HEK293 (cell line): Measurements from ENCODE around the gene PRRT3.

Experiments
- CTCF ChIA-PET: fragments of 350-600 bp; formaldehyde crosslinking; extraction: SDS; loops from one replicate; lab custom pipeline; 2021; ENCODE audit warnings: antibody characterized with exemption; lab: Yijun Ruan, JAX
- POLR2A ChIA-PET: fragments of 300-600 bp; formaldehyde crosslinking; extraction: SDS; loops from one replicate; lab custom pipeline; 2020; ENCODE audit warnings: antibody characterized with exemption, inconsistent platforms; lab: Yijun Ruan, JAX
- H3K27ac ChIP-seq: fragments of 200-500 bp; sonication (Bioruptor generic); 2 replicates; pipeline ENCODE4 v1.5.1; 2014; ENCODE audit warnings: low read depth, low read length, control low read depth, inconsistent platforms; ENCODE audit errors: extremely low read depth
- H3K36me3 ChIP-seq, 2 experiments: fragments of 200-500 bp in 1 of 2; sonication (Bioruptor generic) in 1 of 2; 1 replicate in 1 of 2; 2 replicates in 1 of 2; pipeline ENCODE4 v1.5.1; 2014 to 2017; ENCODE audit warnings: inconsistent platforms in 2 of 2, low read length in 2 of 2; ENCODE audit not compliant: control insufficient read depth in 2 of 2, insufficient read depth in 1 of 2
- H3K4me1 ChIP-seq: fragments of 200-500 bp; sonication (Bioruptor generic); 2 replicates; pipeline ENCODE4 v1.5.1; 2014; ENCODE audit warnings: mild to moderate bottlenecking, low read length, inconsistent platforms; ENCODE audit not compliant: control insufficient read depth, insufficient read depth
- H3K4me3 ChIP-seq: 2 replicates; pipeline ENCODE4 v1.5.1; 2011; ENCODE audit warnings: low read depth, mild to moderate bottlenecking, control low read depth, low read length, moderate library complexity
- H3K9me3 ChIP-seq: fragments of 200-500 bp; sonication (Bioruptor generic); 2 replicates; pipeline ENCODE4 v1.5.1; 2014; ENCODE audit warnings: low read depth, low read length, inconsistent platforms; ENCODE audit not compliant: control insufficient read depth, insufficient read depth
- BCL11A ChIP-seq: fragments of 450-650 bp; formaldehyde crosslinking; IDR thresholded peaks from 2 replicates; pipeline ENCODE4 v1.5.1; 2016; ENCODE audit warnings: low read depth, missing biosample characterization, missing genetic modification characterization
- CTCF ChIP-seq: fragments of 450-650 bp; formaldehyde crosslinking; IDR thresholded peaks from 2 replicates; pipeline ENCODE4 v1.5.1; 2016; ENCODE audit warnings: missing biosample characterization, missing genetic modification characterization
- FEZF1 ChIP-seq: fragments of 450-650 bp; formaldehyde crosslinking; IDR thresholded peaks from 2 replicates; pipeline ENCODE4 v1.5.1; 2016; ENCODE audit warnings: missing biosample characterization, missing genetic modification characterization
- HOXC10 ChIP-seq: sonication (generic); formaldehyde crosslinking; IDR thresholded peaks from 2 replicates; pipeline ENCODE4 v1.8.1; 2023; ENCODE audit warnings: mild to moderate bottlenecking, missing genetic modification reagents
- KLF1 ChIP-seq: fragments of 450-650 bp; formaldehyde crosslinking; IDR thresholded peaks from 2 replicates; pipeline ENCODE4 v1.5.1; 2016; ENCODE audit warnings: missing biosample characterization, missing genetic modification characterization
- KLF9 ChIP-seq: fragments of 450-650 bp; formaldehyde crosslinking; IDR thresholded peaks from 2 replicates; pipeline ENCODE4 v1.5.1; 2016; ENCODE audit warnings: missing biosample characterization, missing genetic modification characterization, low read depth
- RBAK ChIP-seq: fragments of 450-650 bp; formaldehyde crosslinking; IDR thresholded peaks from 2 replicates; pipeline ENCODE4 v1.5.1; 2016; ENCODE audit warnings: missing biosample characterization, missing genetic modification characterization
- TCF7L2 ChIP-seq: IDR thresholded peaks from 2 replicates; pipeline ENCODE4 v1.6.1; 2011; ENCODE audit warnings: low read depth, mild to moderate bottlenecking, inconsistent platforms, low read length, moderate library complexity, borderline replicate concordance
- TSHZ1 ChIP-seq: fragments of 450-650 bp; formaldehyde crosslinking; IDR thresholded peaks from 2 replicates; pipeline ENCODE4 v1.5.1; 2016; ENCODE audit warnings: missing biosample characterization, missing genetic modification characterization, borderline replicate concordance
- ZBTB17 ChIP-seq: fragments of 450-650 bp; formaldehyde crosslinking; IDR thresholded peaks from 2 replicates; pipeline ENCODE4 v1.5.1; 2016; ENCODE audit warnings: missing biosample characterization, missing genetic modification characterization
- ZBTB6 ChIP-seq: fragments of 450-650 bp; formaldehyde crosslinking; IDR thresholded peaks from 2 replicates; pipeline ENCODE4 v1.5.1; 2017; ENCODE audit warnings: missing biosample characterization, missing genetic modification characterization
- ZNF132 ChIP-seq: fragments of 450-650 bp; formaldehyde crosslinking; IDR thresholded peaks from 2 replicates; pipeline ENCODE4 v1.5.1; 2017; ENCODE audit warnings: missing biosample characterization, missing genetic modification characterization, borderline replicate concordance
- ZNF202 ChIP-seq: fragments of 450-650 bp; formaldehyde crosslinking; IDR thresholded peaks from 2 replicates; pipeline ENCODE4 v1.5.1; 2016; ENCODE audit warnings: missing biosample characterization, missing genetic modification characterization, borderline replicate concordance
- ZNF335 ChIP-seq: fragments of 450-650 bp; formaldehyde crosslinking; conservative IDR thresholded peaks from 2 replicates; pipeline ENCODE4 v1.5.1; 2016; ENCODE audit warnings: missing biosample characterization, missing genetic modification characterization
- ZNF394 ChIP-seq: fragments of 450-650 bp; formaldehyde crosslinking; IDR thresholded peaks from 2 replicates; pipeline ENCODE4 v1.5.1; 2016; ENCODE audit warnings: missing biosample characterization, missing genetic modification characterization, mild to moderate bottlenecking, moderate library complexity, borderline replicate concordance
- ZNF404 ChIP-seq: fragments of 450-650 bp; formaldehyde crosslinking; IDR thresholded peaks from 2 replicates; pipeline ENCODE4 v1.5.1; 2017; ENCODE audit warnings: missing biosample characterization, missing genetic modification characterization
- ZNF580 ChIP-seq: fragments of 450-650 bp; formaldehyde crosslinking; IDR thresholded peaks from 2 replicates; pipeline ENCODE4 v1.5.1; 2016; ENCODE audit warnings: missing biosample characterization, missing genetic modification characterization
- ZNF639 ChIP-seq: fragments of 450-650 bp; formaldehyde crosslinking; IDR thresholded peaks from 2 replicates; pipeline ENCODE4 v1.5.1; 2016; ENCODE audit warnings: missing biosample characterization, missing genetic modification characterization
- ZNF704 ChIP-seq: fragments of 450-650 bp; formaldehyde crosslinking; IDR thresholded peaks from 2 replicates; pipeline ENCODE4 v1.5.1; 2016; ENCODE audit warnings: missing biosample characterization, missing genetic modification characterization
- ZNF791 ChIP-seq: fragments of 450-650 bp; formaldehyde crosslinking; IDR thresholded peaks from 2 replicates; pipeline ENCODE4 v1.5.1; 2016; ENCODE audit warnings: missing biosample characterization, missing genetic modification characterization

Gene PRRT3

GRCh38 chr3:9928158-9928557, 24.1 kb downstream of the PRRT3 start (continued):
- TF ChIP-seq RBAK (tag by site-specific recombination) (no peak), HOXC10 (CRISPR knock-in tag) (no peak), BCL11A (tag by site-specific recombination) (no peak), ZNF580 (tag by site-specific recombination) (no peak), ZNF335 (tag by site-specific recombination) (no peak), KLF1 (tag by site-specific recombination) (no peak), ZNF404 (no peak), CTCF (tag by site-specific recombination) (no peak), ZNF704 (tag by site-specific recombination) (no peak), ZNF132 (no peak), TCF7L2 (no peak), ZBTB17 (no peak)

GRCh38 chr3:9918261-9919038, 33.8 kb downstream of the PRRT3 start:
- no peak overlapping the region for H3K27ac ChIP-seq
- no peaks in the 10 kb centered on the region for H3K9me3 ChIP-seq
- TF ChIP-seq ZNF335 (tag by site-specific recombination) (peak; percentile 58; the same call in 1 of the 2 replicates), ZNF791 (no peak), ZNF394 (tag by site-specific recombination) (peak; percentile 33; the same call in 1 of the 2 replicates)
- POLR2A ChIA-PET = no interaction called here
- H3K36me3 ChIP-seq = no peaks in the 10 kb centered on the region
- CTCF ChIA-PET = interaction anchor here (1.4 kb wide), 1 partner anchor 12 kb away, joined by 3 read pairs; no protein-coding TSS in a partner anchor
- H3K4me3 ChIP-seq = no peak overlapping the region
- H3K4me1 ChIP-seq = peaks cover 12% of the 10 kb centered on the region

GRCh38 chr3:9917820-9918219, 34.4 kb downstream of the PRRT3 start:
- no peaks in the 10 kb centered on the region for H3K9me3 ChIP-seq
- no peak overlapping the region for H3K27ac ChIP-seq
- no peaks in the 10 kb centered on the region for H3K36me3 ChIP-seq
- ChIA-PET CTCF (interaction anchor here (0.7 to 1.4 kb wide), 2 partner anchors 13 to 69 kb away, joined by 3 read pairs; no protein-coding TSS in a partner anchor), POLR2A (interaction anchor here (2.6 kb wide), 1 partner anchor 14 kb away, joined by 23 read pairs; the partner anchor contains the start of gene CRELD1)
- H3K4me3 ChIP-seq = no peak overlapping the region
- H3K4me1 ChIP-seq = peaks cover 12% of the 10 kb centered on the region
- TF ChIP-seq ZNF202 (tag by site-specific recombination) = no peak
- TF ChIP-seq KLF9 (tag by site-specific recombination) = no peak
- no peak for TF ChIP-seq TSHZ1 (tag by site-specific recombination)
- TF ChIP-seq FEZF1 (tag by site-specific recombination) = no peak
- no peak for TF ChIP-seq CTCF (tag by site-specific recombination)
- no peak for TF ChIP-seq ZBTB6 (tag by site-specific recombination)
- no peak for TF ChIP-seq ZNF639 (tag by site-specific recombination)
